ENCODE measurements around the gene XKR7.
"Not testable (repeated sequence)": the region's sequence is repeated elsewhere in the genome, so short reads cannot be mapped to it uniquely, and the experiment has no call there.

Gene XKR7

DNA sequence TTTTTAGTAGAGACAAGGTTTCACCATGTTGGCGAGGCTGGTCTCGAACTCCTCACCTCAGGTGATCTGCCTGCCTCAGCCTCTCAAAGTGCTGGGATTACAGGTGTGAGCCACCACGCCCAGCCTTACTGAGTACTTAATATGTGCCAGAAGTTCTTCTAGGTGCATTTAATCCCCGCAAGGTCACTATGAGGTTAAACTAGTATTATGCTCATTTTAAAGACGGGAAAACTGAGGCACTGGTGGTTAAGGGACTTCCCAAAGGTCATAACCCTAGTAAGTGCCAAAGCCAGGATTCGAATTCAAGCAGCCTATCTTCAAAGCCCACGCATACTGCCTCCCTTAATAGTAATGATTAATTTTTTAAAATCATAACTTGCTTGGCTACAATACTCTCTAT lies 41.6 kb downstream of the XKR7 start:
- FAIRE-seq (no peak), DNase-seq (ENCODE audit: insufficient read length, low spot score) (no peak)

DNA sequence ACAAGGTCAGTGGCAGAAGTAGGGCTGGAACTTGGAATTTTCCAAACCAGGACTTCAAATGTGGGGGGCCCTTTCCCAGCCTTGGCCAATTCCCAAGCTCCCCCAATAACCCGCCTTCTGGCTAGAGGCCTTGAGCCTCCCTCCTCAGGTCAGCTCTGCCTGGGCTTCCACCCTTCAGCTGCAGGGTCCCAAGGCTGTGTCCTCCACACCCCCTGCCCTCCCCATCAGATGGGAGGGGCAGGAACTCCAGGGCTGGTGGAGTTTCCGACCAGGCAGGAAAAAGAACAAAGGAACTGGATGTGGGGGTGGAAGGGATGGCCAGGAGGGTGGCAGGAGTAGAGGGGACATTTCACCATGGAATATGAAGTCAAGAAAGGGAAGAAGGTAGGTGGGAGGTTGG lies 42.1 kb downstream of the XKR7 start, which contains the start of gene CCM2L:
Gene CCM2L, plus strand, starts transcription at position 338 of the 400 bp plus-strand sequence. Its CDS starts 17 bp downstream, at position 355.
- FAIRE-seq, result no peak

DNA sequence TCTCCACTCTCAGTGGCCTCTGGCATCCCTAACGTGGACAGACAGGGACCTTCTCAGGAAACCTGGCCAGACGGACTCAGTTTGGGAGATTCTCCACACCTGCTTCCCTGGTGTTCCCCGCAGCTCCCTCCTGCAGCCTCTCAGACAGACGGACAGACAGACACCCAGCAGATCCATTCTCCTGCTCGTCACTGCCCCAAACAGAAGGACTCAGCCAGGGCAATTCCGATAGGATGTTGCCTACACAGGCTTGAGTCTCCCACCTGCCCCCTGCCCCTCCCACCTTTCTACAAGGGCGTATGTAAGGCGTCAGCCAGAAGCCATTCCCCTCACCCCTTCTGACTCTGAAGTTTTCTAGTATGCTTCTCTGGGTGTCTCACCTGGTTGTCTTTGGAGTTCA lies 42.7 kb downstream of the XKR7 start:
- DNase-seq (ENCODE audit: insufficient read length, low spot score) (no peak), FAIRE-seq (no peak)

More for the DNA sequence above, 42.1 kb downstream of the XKR7 start, which contains the start of gene CCM2L:
- no peak for DNase-seq (ENCODE audit: insufficient read length, low spot score)

DNA sequence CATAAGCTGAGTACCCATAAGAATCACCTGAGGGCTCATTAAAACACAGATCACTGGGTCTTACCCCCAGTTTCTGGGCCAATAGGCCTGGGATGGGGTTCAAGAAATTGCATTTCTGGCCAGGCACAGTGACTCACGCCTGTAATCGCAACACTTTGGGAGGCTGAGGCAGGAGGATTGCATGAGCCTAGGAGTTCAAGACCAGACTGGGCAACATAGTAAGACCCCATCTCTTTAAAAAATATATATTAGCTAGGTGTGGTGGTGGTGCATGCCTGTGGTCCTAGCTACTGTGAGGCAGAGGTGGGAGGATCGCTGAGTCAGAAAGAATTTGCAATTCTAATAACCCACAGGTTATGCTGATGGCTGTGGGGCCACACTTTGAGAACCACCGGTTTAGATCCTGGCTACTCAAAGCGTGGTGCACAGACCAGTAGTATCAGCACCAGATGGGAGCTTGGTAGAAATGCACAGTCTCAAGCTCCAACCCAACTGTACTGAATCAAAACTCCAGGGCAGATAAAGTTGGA lies 44.3 kb downstream of the XKR7 start:
- DNase-seq (ENCODE audit: insufficient read length, low spot score), result no peak
- FAIRE-seq, result no peak

DNA sequence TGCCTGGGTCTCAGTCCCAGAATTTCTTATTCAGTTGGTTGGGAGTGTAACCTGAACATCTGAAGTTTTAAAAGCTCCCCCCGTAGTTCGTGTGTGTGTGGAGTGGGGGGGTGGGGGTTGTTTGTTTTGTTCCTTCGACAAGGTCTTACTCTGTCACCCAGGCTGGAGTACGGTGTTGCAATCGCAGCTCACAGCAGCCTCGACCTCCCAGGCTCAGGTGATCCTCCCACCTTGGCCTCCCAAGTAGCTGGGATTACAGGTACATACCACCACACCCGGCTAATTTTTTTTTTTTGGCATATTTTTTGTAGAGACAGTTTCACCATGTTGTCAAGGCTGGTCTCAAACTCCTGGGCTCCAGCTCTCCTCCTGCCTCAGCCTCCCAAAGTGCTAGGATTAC lies 45.4 kb downstream of the XKR7 start:
- no peak for DNase-seq (ENCODE audit: insufficient read length, low spot score)
- no peak for FAIRE-seq

DNA sequence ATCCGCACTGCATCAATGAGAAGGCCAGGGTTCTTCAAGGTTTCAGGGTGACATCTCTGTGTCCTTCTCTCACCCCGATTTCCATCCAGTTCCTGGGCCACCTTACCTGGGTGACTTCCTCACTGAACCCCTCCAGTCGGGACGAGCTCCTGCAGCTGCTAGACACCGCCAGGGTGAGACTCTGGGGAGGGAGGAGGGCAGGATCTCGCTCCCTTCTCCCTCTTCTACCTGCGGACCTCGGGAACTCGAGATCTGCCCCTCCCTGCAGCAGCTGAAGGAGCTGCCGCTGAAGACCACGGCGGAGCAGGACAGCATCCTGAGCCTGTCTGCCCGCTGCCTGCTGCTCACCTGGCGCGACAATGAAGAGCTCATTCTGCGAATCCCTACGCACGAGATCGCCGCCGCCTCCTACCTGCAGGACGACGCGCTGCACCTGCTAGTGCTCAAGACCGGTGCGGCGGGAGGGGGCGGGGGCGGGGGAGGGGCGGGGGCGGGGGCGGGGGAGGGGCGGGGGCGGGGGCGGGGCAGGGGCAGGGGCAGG lies 49.8 kb downstream of the XKR7 start:
- no peak for FAIRE-seq
- no peak for DNase-seq (ENCODE audit: insufficient read length, low spot score)

DNA sequence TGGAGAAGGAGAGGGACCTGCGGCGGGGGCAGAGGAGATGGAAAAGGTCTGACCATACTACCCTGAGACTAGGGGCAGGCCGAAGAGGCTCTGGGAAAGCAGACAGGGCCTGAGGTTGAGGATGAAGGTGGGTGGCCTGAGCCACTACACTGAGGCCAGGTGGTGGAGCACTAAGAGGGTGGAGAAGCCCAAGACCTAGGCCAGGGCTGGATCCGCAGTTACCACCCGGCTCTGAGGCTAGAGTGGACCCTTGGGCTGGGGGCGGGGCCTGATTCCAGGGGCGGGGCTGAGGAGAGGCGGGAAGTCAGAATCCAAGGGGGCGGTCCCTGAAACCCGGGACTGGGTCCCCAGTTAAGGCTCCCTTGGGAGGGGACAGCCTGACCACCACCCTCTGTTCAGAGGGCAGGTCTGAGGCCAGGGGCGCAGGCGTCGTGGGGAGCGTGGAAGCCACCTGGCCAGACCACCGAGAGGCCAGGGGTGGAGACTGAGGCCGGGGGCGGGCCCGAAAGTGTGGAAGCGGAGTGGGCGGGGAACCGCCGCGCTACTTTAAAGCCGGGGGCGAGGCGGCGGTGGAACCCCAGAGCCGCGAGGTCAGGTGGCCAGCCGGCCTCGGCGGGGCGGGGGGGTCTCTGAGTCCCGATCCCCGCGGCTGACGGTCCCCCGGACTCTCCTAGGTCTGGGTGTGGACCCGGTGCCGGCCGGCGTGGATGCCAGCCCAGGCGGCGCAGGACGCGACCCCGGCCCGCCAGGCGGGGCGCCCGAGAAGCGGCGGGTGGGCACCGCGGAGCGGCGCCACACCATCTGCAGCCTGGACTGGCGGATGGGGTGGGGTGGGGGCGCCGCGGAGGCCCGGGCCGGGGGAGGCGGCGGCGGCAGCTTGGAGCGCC lies 50.6 kb downstream of the XKR7 start:
- FAIRE-seq, result no peak
- DNase-seq (ENCODE audit: insufficient read length, low spot score), result peak; percentile 86

DNA sequence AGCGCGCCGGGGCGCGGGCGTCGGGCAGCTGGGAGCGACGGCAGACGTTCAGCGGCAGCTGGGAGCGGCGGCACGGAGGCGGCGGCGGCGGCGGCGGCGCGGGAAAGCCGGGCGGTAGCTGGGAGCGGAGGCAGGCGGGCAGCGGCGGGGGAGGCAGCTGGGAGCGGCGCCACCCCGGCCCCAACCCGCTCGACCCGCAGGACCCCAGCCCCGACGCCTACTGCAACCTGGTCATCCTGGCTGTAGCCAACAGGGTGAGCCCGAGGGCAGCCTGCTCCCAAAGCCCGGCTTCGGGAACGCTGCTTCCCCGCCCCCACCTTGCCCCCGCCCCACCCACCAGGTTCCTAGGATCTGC lies 51.2 kb downstream of the XKR7 start:
- FAIRE-seq (no peak), DNase-seq (ENCODE audit: insufficient read length, low spot score) (peak; percentile 52)

DNA sequence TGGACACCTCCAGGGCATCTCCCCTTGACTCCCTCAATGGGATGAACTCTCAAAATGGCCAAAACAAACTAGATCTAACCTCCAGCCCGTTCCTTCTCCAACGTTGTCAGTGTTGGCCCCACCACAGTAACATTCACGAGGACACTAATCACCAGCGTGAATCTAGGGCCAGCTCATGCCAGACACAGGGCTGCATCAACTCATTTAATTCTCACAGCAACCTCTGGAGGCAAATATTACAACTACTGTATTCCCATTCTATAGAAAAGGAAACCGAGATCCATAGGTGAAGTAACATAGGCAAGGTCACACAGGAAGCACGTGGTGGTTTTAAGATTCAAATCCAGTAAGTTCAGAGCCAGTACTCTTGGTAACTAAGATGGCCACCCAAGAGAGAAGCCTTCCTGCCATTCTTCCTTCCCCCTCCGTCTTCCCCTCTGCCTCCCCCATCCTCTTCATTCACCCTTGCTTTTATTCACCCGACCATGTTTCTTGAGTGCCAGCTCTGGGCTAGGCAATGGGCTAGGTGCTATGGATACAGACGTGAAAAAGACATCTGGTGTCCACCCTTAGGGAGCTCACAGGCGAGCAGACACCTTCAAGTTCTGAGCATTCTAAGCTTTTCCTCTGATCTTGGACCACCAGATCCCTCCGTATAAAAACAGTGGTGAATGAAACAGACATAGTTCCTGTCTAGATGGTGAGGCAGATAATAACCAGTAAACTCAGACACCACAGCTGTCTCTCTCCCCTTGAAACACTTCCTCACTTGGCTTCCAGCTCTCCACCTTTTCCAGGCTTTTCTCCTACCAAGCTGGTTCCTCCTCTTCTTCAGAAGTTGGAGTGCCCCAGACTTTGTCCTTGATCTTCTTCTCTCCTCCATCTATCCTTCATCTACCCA lies 51.9 kb downstream of the XKR7 start:
- no peak for FAIRE-seq
- DNase-seq (ENCODE audit: insufficient read length, low spot score), result no peak

DNA sequence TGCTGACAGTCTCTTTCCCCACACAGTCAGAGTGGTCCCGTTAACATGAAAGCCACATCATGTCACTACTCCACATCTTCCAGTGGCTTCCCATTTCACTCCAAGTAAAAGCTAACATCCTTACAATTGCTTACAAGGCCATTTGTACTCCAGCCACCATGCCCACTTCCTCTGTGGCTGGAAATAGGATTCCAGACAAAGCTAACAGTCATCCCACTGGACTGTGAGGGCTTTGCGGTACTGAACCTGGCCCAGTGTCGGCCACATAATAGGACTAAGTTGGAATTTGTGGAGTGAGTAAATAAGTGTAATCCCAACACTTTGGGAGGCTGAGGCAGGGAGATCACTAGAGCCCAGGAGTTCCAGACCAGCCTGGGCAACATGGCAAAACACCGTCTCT lies 53.1 kb downstream of the XKR7 start:
- DNase-seq (ENCODE audit: insufficient read length, low spot score) (no peak), FAIRE-seq (no peak)

DNA sequence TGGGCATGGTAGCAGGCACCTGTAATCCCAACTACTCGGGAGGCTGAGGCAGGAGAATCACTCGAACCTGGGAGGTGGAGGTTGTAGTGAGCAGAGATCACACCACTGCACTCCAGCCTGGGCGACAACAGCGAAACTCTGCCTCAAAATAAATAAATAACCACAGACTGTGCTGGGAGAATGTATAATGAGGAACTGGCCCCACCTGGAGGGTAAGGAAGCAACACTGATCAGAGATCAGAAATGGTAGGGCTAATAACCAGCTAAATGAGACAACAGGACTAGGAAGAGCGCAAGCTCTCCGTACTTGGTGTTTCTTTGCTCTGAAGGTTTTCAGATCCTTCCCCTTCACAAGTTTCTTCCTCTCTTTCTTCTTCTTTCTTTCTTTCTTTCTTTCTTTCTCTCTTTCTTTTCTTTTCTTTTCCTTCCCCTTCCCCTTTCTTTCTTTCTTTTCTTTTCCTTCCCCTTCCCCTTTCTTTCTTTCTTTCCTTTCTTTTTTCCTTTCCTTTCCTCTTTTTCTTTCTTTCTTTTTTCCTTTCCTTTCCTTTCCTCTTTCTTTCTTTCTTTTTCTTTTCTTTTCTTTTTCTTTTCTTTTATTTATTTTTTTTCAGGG lies 56.8 kb downstream of the XKR7 start:
- DNase-seq (ENCODE audit: insufficient read length, low spot score), result no peak
- FAIRE-seq, result no peak

DNA sequence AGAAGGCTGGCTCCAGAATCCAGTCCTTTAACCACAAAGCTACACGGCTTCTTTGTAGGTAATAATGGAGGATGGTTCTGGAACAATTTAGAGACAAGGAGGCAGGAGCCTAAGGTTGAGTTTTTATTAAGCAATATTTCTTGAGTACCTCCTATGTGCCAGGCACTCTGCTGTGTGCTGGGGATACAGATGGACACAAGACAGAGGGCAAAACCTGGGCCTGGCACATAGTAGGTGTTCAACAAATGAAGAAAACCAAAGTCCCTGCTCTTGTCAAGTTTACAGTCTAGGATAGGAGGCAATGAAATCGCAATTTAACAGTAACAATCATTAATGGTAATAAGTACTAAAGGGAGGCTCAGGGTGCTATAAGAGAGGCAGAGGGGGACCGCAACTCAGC lies 59.7 kb downstream of the XKR7 start:
- DNase-seq (ENCODE audit: insufficient read length, low spot score) (no peak), FAIRE-seq (no peak)

DNA sequence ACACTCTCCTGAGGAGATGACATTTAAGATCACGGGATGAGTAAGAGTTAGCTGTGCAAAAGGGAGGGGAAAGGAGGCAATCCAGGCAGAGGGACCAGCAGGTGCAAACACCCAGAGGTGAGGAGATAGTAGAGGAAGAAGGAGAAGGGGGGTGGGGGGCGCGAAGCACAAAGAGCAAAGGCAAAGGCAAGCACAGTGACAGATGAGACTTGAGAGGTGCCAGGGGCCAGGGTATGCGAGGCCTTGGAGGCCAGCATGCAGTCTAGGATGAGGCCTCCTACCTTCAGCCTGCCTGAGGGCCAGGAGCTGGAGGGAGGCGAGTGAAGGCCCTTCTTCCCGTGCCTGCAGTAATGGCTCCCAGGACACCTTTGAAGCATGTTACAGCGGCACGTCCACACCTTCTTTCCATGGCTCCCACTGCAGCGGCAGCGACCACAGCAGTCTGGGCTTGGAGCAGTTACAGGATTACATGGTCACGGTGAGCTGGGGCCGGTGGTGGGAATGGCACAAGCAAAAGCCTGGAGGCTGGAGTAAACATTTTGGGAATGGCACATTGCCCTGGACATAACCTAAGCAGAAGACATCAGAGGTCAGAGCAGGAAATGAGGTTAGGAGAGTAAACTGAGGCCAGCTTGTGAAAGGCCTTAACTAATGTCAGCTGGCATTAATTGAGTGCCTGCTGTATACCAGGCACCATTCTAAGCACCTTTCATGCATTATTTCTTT lies 60.9 kb downstream of the XKR7 start:
- no peak for FAIRE-seq
- no peak for DNase-seq (ENCODE audit: insufficient read length, low spot score)

DNA sequence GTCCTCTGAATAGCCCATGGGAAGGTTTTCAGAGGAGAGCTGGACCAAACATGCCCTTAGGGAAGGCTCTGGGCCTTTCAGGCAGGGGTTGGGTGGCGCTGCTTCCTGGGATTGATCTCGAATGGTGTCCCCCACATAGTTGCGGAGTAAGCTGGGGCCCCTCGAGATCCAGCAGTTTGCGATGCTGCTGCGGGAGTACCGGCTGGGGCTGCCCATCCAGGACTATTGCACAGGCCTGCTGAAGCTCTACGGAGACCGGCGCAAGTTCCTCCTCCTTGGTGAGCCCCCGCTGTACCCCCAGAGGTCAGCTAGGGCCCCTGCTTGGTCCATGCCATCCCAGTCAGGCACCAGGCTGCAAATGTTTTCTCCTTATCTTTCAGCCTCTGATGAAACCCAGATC lies 61.6 kb downstream of the XKR7 start:
- DNase-seq (ENCODE audit: insufficient read length, low spot score) (no peak), FAIRE-seq (no peak)

DNA sequence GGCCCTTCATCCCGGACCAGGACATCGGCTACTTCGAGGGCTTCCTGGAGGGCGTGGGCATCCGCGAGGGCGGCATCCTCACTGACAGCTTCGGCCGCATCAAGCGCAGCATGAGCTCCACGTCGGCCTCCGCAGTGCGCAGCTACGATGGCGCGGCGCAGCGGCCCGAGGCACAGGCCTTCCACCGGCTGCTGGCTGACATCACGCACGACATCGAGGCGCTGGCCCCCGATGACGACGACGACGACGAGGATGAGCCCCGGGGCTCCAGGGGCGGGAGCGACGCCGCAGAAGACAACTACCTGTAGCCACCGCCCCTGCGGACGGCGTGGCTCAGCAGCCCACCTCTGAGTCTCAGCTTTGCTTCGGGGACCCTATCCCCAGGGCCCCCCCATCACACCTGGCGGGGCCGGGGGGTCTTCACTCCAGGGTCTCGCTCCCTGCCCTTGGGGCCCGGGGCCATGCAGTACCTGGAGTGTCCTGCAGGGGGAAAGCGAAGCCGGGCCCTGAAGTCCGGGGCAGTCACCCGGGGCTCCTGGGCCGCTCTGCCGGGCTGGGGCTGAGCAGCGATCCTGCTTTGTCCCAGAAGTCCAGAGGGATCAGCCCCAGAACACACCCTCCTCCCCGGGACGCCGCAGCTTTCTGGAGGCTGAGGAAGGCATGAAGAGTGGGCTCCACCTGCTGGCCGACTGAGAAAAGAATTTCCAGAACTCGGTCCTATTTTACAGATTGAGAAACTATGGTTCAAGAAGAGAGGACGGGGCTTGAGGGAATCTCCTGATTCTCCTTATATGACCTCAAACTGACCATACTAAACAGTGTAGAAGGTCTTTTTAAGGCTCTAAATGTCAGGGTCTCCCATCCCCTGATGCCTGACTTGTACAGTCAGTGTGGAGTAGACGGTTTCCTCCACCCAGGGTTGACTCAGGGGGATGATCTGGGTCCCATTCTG lies 63.3 kb downstream of the XKR7 start:
- DNase-seq (ENCODE audit: insufficient read length, low spot score) (peak; percentile 89), FAIRE-seq (no peak)

DNA sequence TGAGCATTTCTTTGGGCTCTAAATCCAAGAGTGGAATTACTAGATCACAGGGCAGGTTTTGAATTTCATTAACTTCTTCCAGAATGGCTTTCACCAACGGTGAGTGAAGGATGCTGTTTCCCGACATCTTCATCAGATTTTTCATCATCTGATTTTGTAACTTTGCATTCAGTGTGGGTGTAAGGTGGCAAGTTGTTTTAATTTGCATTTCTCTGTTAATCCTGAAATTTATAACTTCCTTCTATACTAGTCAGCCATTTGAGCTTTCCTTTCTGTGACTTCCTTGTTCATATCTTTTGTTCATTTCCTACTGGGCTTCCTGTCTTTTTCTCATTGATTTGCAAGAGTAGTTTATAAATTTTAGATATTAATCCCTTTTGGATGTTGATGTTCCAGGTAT lies 65.4 kb downstream of the XKR7 start:
- no peak for FAIRE-seq

DNA sequence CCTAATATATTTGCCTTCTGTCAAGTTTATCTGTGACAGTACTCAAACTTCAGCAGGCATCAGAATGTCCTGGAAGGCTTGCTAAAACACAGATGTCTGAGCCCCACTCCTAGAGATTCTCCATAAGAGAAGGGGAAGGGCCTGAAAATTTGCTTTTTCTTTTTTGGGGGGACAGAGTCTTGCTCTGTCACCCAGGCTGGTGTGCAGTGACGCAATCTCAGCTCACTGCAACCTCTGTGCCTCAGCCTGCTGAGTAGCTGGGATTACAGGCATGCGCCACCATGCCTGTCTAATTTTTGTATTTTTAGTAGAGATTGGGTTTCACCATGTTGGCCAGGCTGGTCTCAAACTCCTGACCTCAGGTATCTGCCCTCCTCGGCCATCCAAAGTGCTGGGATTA lies 65.8 kb downstream of the XKR7 start:
- FAIRE-seq; DNase-seq (ENCODE audit: insufficient read length, low spot score): not testable (repeated sequence)

More for the DNA sequence above, 65.4 kb downstream of the XKR7 start:
- no peak for DNase-seq (ENCODE audit: insufficient read length, low spot score)

DNA sequence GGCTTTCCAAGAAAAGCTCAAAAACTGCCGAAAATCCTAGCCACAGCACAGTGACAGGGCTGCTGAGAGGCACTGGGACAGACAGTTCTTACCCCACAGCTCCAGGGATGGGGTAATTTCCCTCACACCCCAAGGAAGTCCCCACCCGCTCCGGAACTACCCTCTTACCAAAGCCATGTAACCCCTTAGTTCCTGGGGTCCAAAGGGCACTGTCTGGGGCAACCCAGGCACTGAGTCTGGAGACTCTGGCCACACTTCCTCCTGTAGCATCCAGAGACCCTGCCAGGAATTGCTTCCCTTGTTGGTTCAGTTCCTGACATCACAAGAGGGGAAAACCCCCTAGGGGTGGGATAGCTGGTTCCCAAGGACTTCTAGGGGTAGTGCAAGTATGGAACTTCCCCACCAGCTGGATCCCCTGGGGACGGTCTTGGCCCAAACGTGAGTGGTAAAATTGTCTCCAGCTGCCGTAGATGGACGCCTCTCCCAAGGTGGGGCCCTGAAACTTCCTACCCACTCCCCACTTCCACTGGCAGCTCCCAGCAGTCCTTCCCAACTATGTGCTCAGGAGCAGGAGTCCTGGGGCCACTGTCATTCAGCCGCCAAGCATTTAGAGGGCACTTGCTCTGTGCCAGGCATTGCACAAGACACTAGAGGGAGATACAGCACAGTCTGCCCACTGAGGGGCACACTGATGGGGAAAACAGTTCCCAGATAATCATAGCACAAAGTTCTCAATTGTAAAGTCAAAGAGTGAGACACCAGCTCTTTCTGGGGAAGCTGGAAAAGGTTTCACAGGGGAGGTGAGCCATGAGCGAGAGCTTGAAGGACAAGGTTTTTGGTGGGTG lies 66.9 kb downstream of the XKR7 start:
- FAIRE-seq (no peak), DNase-seq (ENCODE audit: insufficient read length, low spot score) (peak; percentile 41)
